Tibial artery (tissue), 4 donors: ENCODE results near the gene ERCC6.

ENCODE experiments used
- DNase-seq, 2 donors: peaks; one replicate each; pipeline ENCODE4 v3.0.0-alpha.2; 2019
- H3K27ac ChIP-seq, 2 donors: fragments of 200-600 bp; sonication (generic) in 1 of 2; 1 replicate in 1 of 2; 2 replicates in 1 of 2; pipeline ENCODE4 v1.5.1; 2018 to 2019; ENCODE audit warnings: mild to moderate bottlenecking in 1 of 2
- H3K27me3 ChIP-seq, 2 donors: fragments of 200-600 bp; sonication (generic) in 1 of 2; one replicate each; pipeline versions ENCODE4 v1.5.1 to v1.6.0; 2016 to 2019
- H3K36me3 ChIP-seq, 3 donors: fragments of 200-600 bp; sonication (generic) in 2 of 3; one replicate each; pipeline ENCODE4 v1.5.1; 2016 to 2019; ENCODE audit warnings: mild to moderate bottlenecking in 2 of 3
- H3K4me1 ChIP-seq, 4 donors: fragments of 200-600 bp; sonication (generic) in 2 of 4; 1 replicate in 3 of 4; 2 replicates in 1 of 4; pipeline ENCODE4 v1.5.1; 2016 to 2019
- H3K4me3 ChIP-seq, 2 donors: fragments of 200-600 bp; sonication (generic) in 1 of 2; 1 replicate in 1 of 2; 2 replicates in 1 of 2; pipeline ENCODE4 v1.5.1; 2018 to 2019; ENCODE audit warnings: mild to moderate bottlenecking in 2 of 2
- H3K9me3 ChIP-seq, 3 donors: fragments of 200-600 bp; sonication (generic) in 1 of 3; one replicate each; pipeline ENCODE4 v1.5.1; 2016 to 2019
- intact Hi-C: fragments of 100-400 bp; cut with DNase I; formaldehyde crosslinking; loops from one replicate; pipeline ENCODE4 v1.15.0; 2023; ENCODE audit warnings: low total_unique reads
- TF ChIP-seq, protein P1 (sequence below), 2 experiments: fragments of 200-600 bp in 1 of 2; fragments of 450-650 bp in 1 of 2; IDR thresholded peaks; one replicate each; pipeline ENCODE4 v1.5.1; 2017 to 2019; ENCODE audit warnings: antibody characterized with exemption in 2 of 2, mild to moderate bottlenecking in 1 of 2, moderate library complexity in 1 of 2

ERCC6 gene

DNA sequence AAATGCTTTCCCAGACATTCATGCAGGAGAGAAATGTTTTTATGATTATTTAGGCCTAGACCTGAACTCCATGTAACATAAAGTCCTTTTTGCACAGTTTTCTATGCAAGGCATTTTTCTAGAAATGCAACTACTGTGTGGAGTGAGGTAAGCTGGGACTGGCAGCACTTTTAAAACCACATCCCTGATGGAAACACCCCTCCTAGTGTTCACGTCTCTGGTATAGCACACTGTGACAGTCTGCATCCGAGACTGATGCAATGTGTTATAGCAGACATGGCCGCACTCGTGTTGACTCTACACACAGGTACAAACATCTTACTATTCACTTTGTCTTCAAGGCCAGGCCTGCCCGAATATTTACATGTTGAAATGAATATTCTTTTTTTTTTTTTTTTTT lies 19.3 kb upstream of the ERCC6 start:
- TF ChIP-seq, protein P1, sequence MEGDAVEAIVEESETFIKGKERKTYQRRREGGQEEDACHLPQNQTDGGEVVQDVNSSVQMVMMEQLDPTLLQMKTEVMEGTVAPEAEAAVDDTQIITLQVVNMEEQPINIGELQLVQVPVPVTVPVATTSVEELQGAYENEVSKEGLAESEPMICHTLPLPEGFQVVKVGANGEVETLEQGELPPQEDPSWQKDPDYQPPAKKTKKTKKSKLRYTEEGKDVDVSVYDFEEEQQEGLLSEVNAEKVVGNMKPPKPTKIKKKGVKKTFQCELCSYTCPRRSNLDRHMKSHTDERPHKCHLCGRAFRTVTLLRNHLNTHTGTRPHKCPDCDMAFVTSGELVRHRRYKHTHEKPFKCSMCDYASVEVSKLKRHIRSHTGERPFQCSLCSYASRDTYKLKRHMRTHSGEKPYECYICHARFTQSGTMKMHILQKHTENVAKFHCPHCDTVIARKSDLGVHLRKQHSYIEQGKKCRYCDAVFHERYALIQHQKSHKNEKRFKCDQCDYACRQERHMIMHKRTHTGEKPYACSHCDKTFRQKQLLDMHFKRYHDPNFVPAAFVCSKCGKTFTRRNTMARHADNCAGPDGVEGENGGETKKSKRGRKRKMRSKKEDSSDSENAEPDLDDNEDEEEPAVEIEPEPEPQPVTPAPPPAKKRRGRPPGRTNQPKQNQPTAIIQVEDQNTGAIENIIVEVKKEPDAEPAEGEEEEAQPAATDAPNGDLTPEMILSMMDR (IDR thresholded peaks at IDR 0.05): no peak

DNA sequence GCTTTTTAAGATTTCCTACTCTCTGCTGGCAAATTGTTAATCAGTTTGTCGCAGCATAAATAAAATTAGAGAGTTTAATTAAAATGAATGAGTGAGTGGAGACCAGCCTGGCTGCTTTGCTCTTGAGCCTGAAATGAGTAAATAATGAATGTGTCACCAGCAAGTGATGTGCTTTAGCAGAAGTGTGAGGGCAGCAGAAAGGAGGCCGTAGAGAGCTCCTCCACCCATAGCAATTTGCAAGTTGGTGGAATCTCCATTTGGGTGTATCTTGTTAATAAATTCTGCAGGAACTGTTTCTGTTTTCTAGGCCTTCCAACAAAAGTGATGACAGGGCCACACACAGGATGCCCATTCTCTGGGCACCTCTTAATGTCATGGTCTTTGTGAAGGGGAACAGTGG lies 18.8 kb upstream of the ERCC6 start:
- TF ChIP-seq, protein P1 (IDR thresholded peaks at IDR 0.05): no peak
- Histone ChIP-seq H3K4me1 (peaks cover 0 to 5% (median 0%) of the 10 kb centered on the region in 4 donors), H3K9me3 (no peaks in the 10 kb centered on the region), H3K4me3 (no peak overlapping the region), H3K27ac (no peak overlapping the region), H3K27me3 (peaks cover 0 to 3% of the 10 kb centered on the region in 2 donors), H3K36me3 (no peaks in the 10 kb centered on the region)
- no peak for DNase-seq
- intact Hi-C loops: no loop called here

More for the DNA sequence above, 19.3 kb upstream of the ERCC6 start:
- Histone ChIP-seq H3K27ac (no peak overlapping the region), H3K4me1 (no peaks in the 10 kb centered on the region), H3K36me3 (no peaks in the 10 kb centered on the region), H3K27me3 (peaks cover 0 to 3% of the 10 kb centered on the region in 2 donors), H3K9me3 (no peaks in the 10 kb centered on the region), H3K4me3 (no peak overlapping the region)
- DNase-seq: no peak
- intact Hi-C loops: no loop called here

DNA sequence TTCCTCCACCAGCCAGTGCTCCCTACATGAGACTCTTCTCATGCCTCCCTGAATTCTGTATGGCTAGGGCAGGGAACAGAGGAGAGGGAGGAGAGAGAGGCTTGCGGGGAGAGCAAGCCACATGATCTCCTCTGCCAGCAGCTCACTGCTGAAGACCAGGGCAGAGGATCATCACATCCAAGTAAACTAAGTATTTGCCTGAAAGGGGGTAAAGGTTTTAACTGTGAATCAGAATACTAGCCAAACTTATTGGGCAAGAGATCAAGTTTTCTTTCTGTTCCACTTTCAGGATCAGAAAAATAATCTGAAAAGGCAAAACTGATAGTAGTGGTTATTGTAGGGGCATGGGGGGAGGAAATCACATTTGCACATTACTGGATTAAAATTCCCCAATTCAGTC lies 17.8 kb upstream of the ERCC6 start:
- H3K4me3 ChIP-seq: no peak overlapping the region
- no peaks in the 10 kb centered on the region for H3K9me3 ChIP-seq
- no peaks in the 10 kb centered on the region for H3K36me3 ChIP-seq
- TF ChIP-seq, protein P1 (IDR thresholded peaks at IDR 0.05): no peak
- no peak for DNase-seq
- H3K27me3 ChIP-seq: peaks cover 0 to 3% of the 10 kb centered on the region in 2 donors
- no peak overlapping the region for H3K27ac ChIP-seq
- intact Hi-C loops: no loop called here
- peaks cover 0 to 14% (median 0%) of the 10 kb centered on the region in 4 donors for H3K4me1 ChIP-seq

DNA sequence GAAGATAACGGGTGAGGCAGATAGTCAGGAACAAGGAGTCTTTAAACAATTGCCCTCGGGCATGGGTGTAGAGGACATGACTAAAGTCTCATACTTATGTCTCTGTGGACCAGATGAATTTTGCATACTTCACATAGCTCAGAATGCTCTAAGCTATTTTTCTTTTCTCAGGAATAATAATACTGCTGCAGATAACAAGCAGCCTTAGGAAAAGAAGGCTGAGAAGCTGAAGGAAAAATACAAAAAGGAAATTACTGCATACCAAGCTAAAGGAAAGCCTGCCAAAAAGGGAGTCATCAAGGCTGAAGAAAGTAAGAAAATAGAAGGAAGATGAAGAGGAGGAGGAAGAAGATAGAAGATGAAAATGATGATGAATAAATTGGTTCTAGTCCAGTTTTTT lies 13.4 kb upstream of the ERCC6 start:
- peak overlapping the region in 1 of 2 donors; percentile 32 for H3K27ac ChIP-seq
- TF ChIP-seq, protein P1 (IDR thresholded peaks at IDR 0.05): no peak
- intact Hi-C loops: no loop called here

DNA sequence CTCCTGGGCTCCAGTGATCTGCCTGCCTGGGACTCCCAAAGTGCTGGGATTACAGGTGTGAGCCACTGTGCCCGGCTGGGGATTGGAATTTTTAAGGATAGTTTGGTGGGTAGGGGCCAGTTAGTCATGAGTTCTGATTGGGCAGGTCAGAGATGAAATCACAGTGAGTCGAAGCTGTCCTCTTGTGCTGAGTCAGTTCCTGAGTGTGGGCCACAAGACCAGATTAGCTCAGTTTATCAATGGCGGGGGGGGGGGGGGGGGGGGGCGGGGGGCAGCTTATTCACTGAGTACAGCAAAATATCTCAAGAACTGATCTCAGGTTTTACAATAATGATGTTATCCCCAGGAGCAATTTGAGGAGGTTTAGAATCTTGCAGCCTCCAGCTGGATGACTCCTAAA lies 11.6 kb upstream of the ERCC6 start:
- Histone ChIP-seq H3K9me3 (no peaks in the 10 kb centered on the region), H3K27me3 (no peaks in the 10 kb centered on the region), H3K4me3 (no peak overlapping the region), H3K4me1 (peaks cover 0 to 18% (median 0%) of the 10 kb centered on the region in 4 donors), H3K36me3 (no peaks in the 10 kb centered on the region), H3K27ac (peak overlapping the region in 1 of 2 donors; percentile 21)
- DNase-seq: no peak
- TF ChIP-seq, protein P1 (IDR thresholded peaks at IDR 0.05): no peak
- intact Hi-C loops: no loop called here

More for the DNA sequence above, 13.4 kb upstream of the ERCC6 start:
- no peak for DNase-seq
- Histone ChIP-seq H3K9me3 (no peaks in the 10 kb centered on the region), H3K4me1 (peaks cover 0 to 18% (median 0%) of the 10 kb centered on the region in 4 donors), H3K27me3 (no peaks in the 10 kb centered on the region), H3K4me3 (no peak overlapping the region), H3K36me3 (no peaks in the 10 kb centered on the region)
